ENCODE results near the gene VSIG2.

The VSIG2 gene

GRCh38 chr11:124763156-124763947, 11.3 kb upstream of the VSIG2 start:
- DNase-seq (ENCODE audit: low read depth) = peak; percentile 64
- H3K4me3 ChIP-seq (ENCODE audit: low read depth, low read length) = peak overlapping the region; percentile 57
- TF ChIP-seq CTCF (IDR thresholded peaks at IDR 0.05; ENCODE audit: control insufficient read depth, extremely low read depth, insufficient read depth) = peak; percentile 78

- no peak for DNase-seq (ENCODE audit: low read depth)
- TF ChIP-seq CTCF (IDR thresholded peaks at IDR 0.05; ENCODE audit: control insufficient read depth, extremely low read depth, insufficient read depth) = peak; percentile 19
- H3K4me3 ChIP-seq (ENCODE audit: low read depth, low read length) = peak overlapping the region; percentile 57
These were observed 10.6 kb upstream of the VSIG2 start for GRCh38 chr11:124762624-124763155.

- no peak for DNase-seq (ENCODE audit: low read depth)
- TF ChIP-seq CTCF (IDR thresholded peaks at IDR 0.05; ENCODE audit: control insufficient read depth, extremely low read depth, insufficient read depth) = no peak
- H3K4me3 ChIP-seq (ENCODE audit: low read depth, low read length) = peak within 1 kb of the TSS; percentile 57
These were observed 10.1 kb upstream of the VSIG2 start, which contains the start of gene ESAM for GRCh38 chr11:124762105-124762623. ESAM (minus strand) TSS chr11:124762290; CDS start chr11:124762154, 136 bp downstream.

- no peak for DNase-seq (ENCODE audit: low read depth)
- TF ChIP-seq CTCF (IDR thresholded peaks at IDR 0.05; ENCODE audit: control insufficient read depth, extremely low read depth, insufficient read depth) = no peak
- H3K4me3 ChIP-seq (ENCODE audit: low read depth, low read length) = peak overlapping the region; percentile 25; the same call in 1 of the 2 replicates
These were observed 9.4 kb upstream of the VSIG2 start for GRCh38 chr11:124761301-124762104.

GRCh38 chr11:124760806-124761205, 8.8 kb upstream of the VSIG2 start:
- no peak overlapping the region for H3K4me3 ChIP-seq (ENCODE audit: low read depth, low read length)
- DNase-seq (ENCODE audit: low read depth) = no peak
- no peak for TF ChIP-seq CTCF (IDR thresholded peaks at IDR 0.05; ENCODE audit: control insufficient read depth, extremely low read depth, insufficient read depth)

GRCh38 chr11:124760205-124760652, 8.2 kb upstream of the VSIG2 start:
- H3K4me3 ChIP-seq (ENCODE audit: low read depth, low read length) = no peak overlapping the region
- TF ChIP-seq CTCF (IDR thresholded peaks at IDR 0.05; ENCODE audit: control insufficient read depth, extremely low read depth, insufficient read depth) = no peak
- no peak for DNase-seq (ENCODE audit: low read depth)

All from LNCaP clone FGC (cell line).